Mesenchymal stem cell (in vitro differentiated cells and primary cell): ENCODE data around the gene DCBLD1.

Experiments
- DNase-seq: peaks from one replicate; pipeline ENCODE4 v3.0.0-alpha.2; 2013
- H2AFZ ChIP-seq: one replicate; pipeline ENCODE4 v1.6.1; 2013; ENCODE audit warnings: low read depth, mild to moderate bottlenecking, control low read depth, inconsistent platforms, low read length, moderate library complexity
- H2AK5ac ChIP-seq: 2 replicates; pipeline ENCODE4 v1.6.1; 2013; ENCODE audit warnings: low read length, moderate library complexity, mild to moderate bottlenecking, inconsistent platforms; ENCODE audit not compliant: severe bottlenecking
- H2BK120ac ChIP-seq: one replicate; pipeline ENCODE4 v1.6.1; 2013; ENCODE audit warnings: low read depth, mild to moderate bottlenecking, inconsistent platforms, low read length, moderate library complexity
- H2BK12ac ChIP-seq, 2 experiments: one replicate each; pipeline ENCODE4 v1.6.1; 2013; ENCODE audit warnings: inconsistent platforms in 2 of 2, low read length in 2 of 2, mild to moderate bottlenecking in 2 of 2, moderate library complexity in 2 of 2, control low read depth in 1 of 2
- H2BK15ac ChIP-seq: one replicate; pipeline ENCODE4 v1.6.1; 2013; ENCODE audit warnings: mild to moderate bottlenecking, low read depth, inconsistent platforms; ENCODE audit not compliant: poor library complexity, severe bottlenecking
- H2BK5ac ChIP-seq: 2 replicates; pipeline ENCODE4 v1.6.1; 2013; ENCODE audit warnings: low read depth, mild to moderate bottlenecking, low read length, control low read depth, inconsistent platforms; ENCODE audit not compliant: poor library complexity, severe bottlenecking
- H3K14ac ChIP-seq, 2 experiments: one replicate each; pipeline ENCODE4 v1.6.1; 2013; ENCODE audit warnings: inconsistent platforms in 2 of 2, low read length in 2 of 2, control low read depth in 1 of 2, mild to moderate bottlenecking in 1 of 2, moderate library complexity in 1 of 2
- H3K18ac ChIP-seq, 2 experiments: one replicate each; pipeline ENCODE4 v1.6.1; 2013; ENCODE audit warnings: inconsistent platforms in 2 of 2, low read length in 2 of 2, control low read depth in 1 of 2, low read depth in 1 of 2, mild to moderate bottlenecking in 1 of 2
- H3K23ac ChIP-seq, 2 experiments: one replicate each; pipeline ENCODE4 v1.6.1; 2013; ENCODE audit warnings: inconsistent platforms in 2 of 2, low read length in 2 of 2, mild to moderate bottlenecking in 2 of 2, moderate library complexity in 2 of 2, control low read depth in 1 of 2
- H3K27ac ChIP-seq: 2 replicates; pipeline ENCODE4 v1.5.1; 2013; ENCODE audit warnings: mild to moderate bottlenecking, moderate library complexity, low read length, control low read depth, inconsistent platforms; ENCODE audit not compliant: poor library complexity, severe bottlenecking
- H3K27me3 ChIP-seq, 2 experiments: 2 replicates each; pipeline versions ENCODE4 v1.6.1 to v1.7.0; 2013; ENCODE audit warnings: low read length in 2 of 2, mild to moderate bottlenecking in 2 of 2, moderate library complexity in 2 of 2, control low read depth in 1 of 2, inconsistent platforms in 1 of 2; ENCODE audit not compliant: control insufficient read depth in 1 of 2, insufficient read depth in 1 of 2
- H3K36me3 ChIP-seq, 2 experiments: 2 replicates each; pipeline versions ENCODE4 v1.6.1 to v1.7.0; 2013; ENCODE audit warnings: low read length in 2 of 2, control low read depth in 1 of 2, inconsistent platforms in 1 of 2, low read depth in 1 of 2, mild to moderate bottlenecking in 1 of 2; ENCODE audit not compliant: insufficient read depth in 2 of 2, control insufficient read depth in 1 of 2
- H3K4ac ChIP-seq, 2 experiments: one replicate each; pipeline ENCODE4 v1.6.1; 2013; ENCODE audit warnings: inconsistent platforms in 2 of 2, low read length in 2 of 2, mild to moderate bottlenecking in 2 of 2, moderate library complexity in 2 of 2, control low read depth in 1 of 2, low read depth in 1 of 2
- H3K4me1 ChIP-seq: 2 replicates; pipeline ENCODE4 v1.6.1; 2013; ENCODE audit warnings: low read depth, low read length, control low read depth; ENCODE audit not compliant: control insufficient read depth, insufficient read depth
- H3K4me2 ChIP-seq: 2 replicates; pipeline ENCODE4 v1.6.1; 2013; ENCODE audit warnings: low read length, mild to moderate bottlenecking, inconsistent platforms; ENCODE audit not compliant: poor library complexity, severe bottlenecking
- H3K4me3 ChIP-seq, 2 experiments: 2 replicates each; pipeline versions ENCODE4 v1.5.1 to v1.7.0; 2013; ENCODE audit warnings: low read length in 2 of 2, mild to moderate bottlenecking in 2 of 2, control low read depth in 1 of 2, low read depth in 1 of 2; ENCODE audit not compliant: insufficient read depth in 1 of 2
- H3K79me1 ChIP-seq: replicated peaks from 2 replicates; pipeline ENCODE4 v1.6.1; 2013; ENCODE audit warnings: mild to moderate bottlenecking, control low read depth, low read length, inconsistent platforms; ENCODE audit not compliant: poor library complexity, severe bottlenecking
- H3K9ac ChIP-seq: 2 replicates; pipeline ENCODE4 v1.7.0; 2013; ENCODE audit warnings: mild to moderate bottlenecking, low read length, moderate library complexity
- H3K9me3 ChIP-seq: 2 replicates; pipeline ENCODE4 v1.7.0; 2013; ENCODE audit warnings: mild to moderate bottlenecking, low read length; ENCODE audit not compliant: control insufficient read depth
- H4K8ac ChIP-seq: one replicate; pipeline ENCODE4 v1.6.1; 2013; ENCODE audit warnings: inconsistent platforms, mild to moderate bottlenecking, low read length, moderate library complexity
- H4K91ac ChIP-seq: one replicate; pipeline ENCODE4 v1.6.1; 2013; ENCODE audit warnings: mild to moderate bottlenecking, low read length, inconsistent platforms
- WGBS: methylation state at CpG from one replicate; pipeline ENCODE4 v1.1.7; 2013; ENCODE audit warnings: mixed read lengths; 5-methylcytosine and 5-hydroxymethylcytosine counted together

Gene DCBLD1

DNA sequence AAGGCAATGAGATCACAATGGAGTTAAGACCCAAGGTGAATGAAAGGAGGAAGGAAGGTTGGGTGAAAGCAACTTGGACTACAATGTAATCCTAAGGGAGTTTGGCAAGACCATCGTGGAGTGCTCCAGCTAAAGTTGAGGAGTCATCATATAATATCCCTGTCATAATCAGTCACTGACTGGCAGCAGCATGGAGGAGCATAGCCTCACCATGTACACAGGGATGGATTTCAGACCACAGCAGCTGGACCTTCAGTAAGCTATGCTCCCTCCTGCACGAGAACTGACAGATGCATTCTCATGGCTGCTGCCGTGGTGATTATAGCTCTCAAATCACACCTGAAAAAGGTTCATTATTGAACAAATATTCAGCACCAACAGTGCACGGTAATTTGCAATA is 76.8 kb downstream of the DCBLD1 start:
- Histone ChIP-seq H3K14ac (no peak overlapping the region), H3K4me1 (no peaks in the 10 kb centered on the region), H3K4me2 (no peak overlapping the region), H2BK120ac (no peak overlapping the region), H2BK12ac (no peak overlapping the region), H4K8ac (no peak overlapping the region), H4K91ac (no peak overlapping the region), H2AFZ (no peak overlapping the region), H2BK15ac (no peak overlapping the region), H3K36me3 (peaks cover 7 to 32% of the 10 kb centered on the region in 2 experiments), H3K9ac (no peak overlapping the region), H3K4ac (no peak overlapping the region), H3K27ac (no peak overlapping the region), H3K27me3 (no peaks in the 10 kb centered on the region), H3K9me3 (no peaks in the 10 kb centered on the region), H3K23ac (no peak overlapping the region), H2BK5ac (no peak overlapping the region), H3K4me3 (no peak overlapping the region), H3K18ac (no peak overlapping the region), H3K79me1 (peaks cover 1% of the 10 kb centered on the region), H2AK5ac (no peak overlapping the region)
- WGBS = 95% methylated on average over 3 of the region's 4 CpGs
- DNase-seq = no peak

DNA sequence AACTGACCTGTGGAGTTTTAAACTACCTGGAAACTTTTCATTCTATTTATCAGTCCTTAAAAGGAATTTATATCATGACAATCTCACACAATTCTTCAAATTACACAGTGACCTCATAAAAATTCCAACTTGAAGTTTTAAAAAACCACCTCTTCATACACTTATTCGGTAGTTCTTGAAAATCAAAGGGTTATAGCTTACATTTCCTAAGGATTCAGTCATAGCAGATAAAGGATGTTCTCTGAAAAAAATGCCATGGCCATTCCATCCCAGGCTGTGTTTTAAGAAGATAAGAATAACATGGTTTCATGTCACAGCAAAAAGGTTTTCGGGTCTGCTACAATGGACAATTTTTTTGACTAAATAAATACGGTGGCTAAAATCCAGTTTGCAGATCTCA is 78.7 kb downstream of the DCBLD1 start:
- no peak overlapping the region for H2BK15ac ChIP-seq
- H2AFZ ChIP-seq = no peak overlapping the region
- H3K18ac ChIP-seq = no peak overlapping the region
- no peak overlapping the region for H2BK120ac ChIP-seq
- no peak overlapping the region for H4K91ac ChIP-seq
- H3K4ac ChIP-seq = no peak overlapping the region
- H3K79me1 ChIP-seq = peaks cover 4% of the 10 kb centered on the region
- DNase-seq = no peak
- no peak overlapping the region for H2BK5ac ChIP-seq
- H3K27ac ChIP-seq = no peak overlapping the region
- no peak overlapping the region for H3K23ac ChIP-seq
- no peak overlapping the region for H2BK12ac ChIP-seq
- H3K36me3 ChIP-seq = peaks cover 7 to 49% of the 10 kb centered on the region in 2 experiments
- H3K14ac ChIP-seq = no peak overlapping the region
- no peak overlapping the region for H3K9ac ChIP-seq
- H3K4me2 ChIP-seq = no peak overlapping the region
- 94% methylated on average over 2 of the region's 3 CpGs for WGBS
- no peak overlapping the region for H4K8ac ChIP-seq
- no peaks in the 10 kb centered on the region for H3K9me3 ChIP-seq
- no peak overlapping the region for H2AK5ac ChIP-seq
- H3K27me3 ChIP-seq = no peaks in the 10 kb centered on the region
- no peaks in the 10 kb centered on the region for H3K4me1 ChIP-seq
- no peak overlapping the region for H3K4me3 ChIP-seq

DNA sequence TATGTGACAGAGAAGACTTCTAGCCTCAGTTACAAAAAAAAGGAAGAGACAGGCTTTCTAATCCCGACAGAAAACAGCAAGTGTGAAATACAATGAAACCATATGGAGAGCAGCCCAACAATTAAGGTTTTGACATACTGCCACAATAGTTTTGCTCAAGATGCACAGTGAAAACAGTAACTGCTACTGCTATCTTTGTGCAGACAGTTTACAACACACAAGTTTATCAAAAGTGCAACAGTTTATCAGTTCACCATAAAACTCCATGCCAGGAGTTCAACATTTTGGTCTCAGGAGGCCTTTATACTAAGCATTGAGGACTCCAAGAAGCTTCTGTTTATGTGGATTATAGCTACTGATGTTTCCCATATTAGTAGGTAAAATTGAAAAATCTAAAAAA is 82.2 kb downstream of the DCBLD1 start:
- no peak overlapping the region for H3K9ac ChIP-seq
- H2AK5ac ChIP-seq = no peak overlapping the region
- no peak overlapping the region for H4K91ac ChIP-seq
- no peak overlapping the region for H3K4me3 ChIP-seq
- H3K4me2 ChIP-seq = no peak overlapping the region
- H4K8ac ChIP-seq = no peak overlapping the region
- H3K9me3 ChIP-seq = no peaks in the 10 kb centered on the region
- no peak overlapping the region for H2BK5ac ChIP-seq
- no peaks in the 10 kb centered on the region for H3K4me1 ChIP-seq
- H2BK12ac ChIP-seq = no peak overlapping the region
- no peak overlapping the region for H2AFZ ChIP-seq
- no peak for DNase-seq
- 85% methylated on average over 1 of the region's 1 CpG for WGBS
- H3K79me1 ChIP-seq = peaks cover 5% of the 10 kb centered on the region
- H3K18ac ChIP-seq = no peak overlapping the region
- H3K27me3 ChIP-seq = no peaks in the 10 kb centered on the region
- no peak overlapping the region for H3K14ac ChIP-seq
- H3K23ac ChIP-seq = no peak overlapping the region
- H3K4ac ChIP-seq = no peak overlapping the region
- H3K36me3 ChIP-seq = peaks cover 9 to 75% of the 10 kb centered on the region in 2 experiments
- H2BK120ac ChIP-seq = no peak overlapping the region
- H2BK15ac ChIP-seq = no peak overlapping the region
- no peak overlapping the region for H3K27ac ChIP-seq

DNA sequence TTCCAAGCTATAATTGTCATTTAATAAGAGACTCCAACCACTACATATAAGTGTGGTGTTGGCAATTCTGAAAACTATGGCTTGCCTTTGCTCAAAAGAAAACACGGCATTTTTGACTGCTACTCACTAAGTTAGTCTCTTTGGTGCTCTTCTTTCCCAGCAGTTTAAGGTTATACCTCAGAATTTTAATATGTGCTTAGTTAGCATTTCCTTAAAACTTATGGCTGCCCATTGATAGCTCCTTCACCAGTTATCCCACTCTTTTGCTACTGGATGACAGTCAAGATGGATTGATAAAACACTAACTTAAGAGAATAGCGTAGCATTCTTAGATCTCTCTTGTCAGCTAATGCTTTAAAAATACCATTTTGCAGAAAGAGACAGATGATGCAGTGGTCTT is 85.8 kb downstream of the DCBLD1 start:
- 86% methylated on average over 1 of the region's 2 CpGs for WGBS
- no peak for DNase-seq
- H3K23ac ChIP-seq = no peak overlapping the region
- H4K91ac ChIP-seq = no peak overlapping the region
- H3K14ac ChIP-seq = no peak overlapping the region
- no peak overlapping the region for H4K8ac ChIP-seq
- H3K4ac ChIP-seq = no peak overlapping the region
- H2BK5ac ChIP-seq = no peak overlapping the region
- H3K9ac ChIP-seq = no peak overlapping the region
- H2AK5ac ChIP-seq = no peak overlapping the region
- peaks cover 8 to 84% of the 10 kb centered on the region in 2 experiments for H3K36me3 ChIP-seq
- no peak overlapping the region for H2AFZ ChIP-seq
- peaks cover 9% of the 10 kb centered on the region for H3K79me1 ChIP-seq
- no peaks in the 10 kb centered on the region for H3K4me1 ChIP-seq
- no peak overlapping the region for H3K27ac ChIP-seq
- H2BK15ac ChIP-seq = no peak overlapping the region
- no peak overlapping the region for H2BK12ac ChIP-seq
- H3K9me3 ChIP-seq = no peaks in the 10 kb centered on the region
- H3K4me3 ChIP-seq = no peak overlapping the region
- H3K18ac ChIP-seq = no peak overlapping the region
- no peak overlapping the region for H2BK120ac ChIP-seq
- H3K27me3 ChIP-seq = no peaks in the 10 kb centered on the region
- H3K4me2 ChIP-seq = no peak overlapping the region
